B cell (primary cell): ENCODE data around the gene JAK3. TPM values are rescaled to one million over a fixed set of nuclear protein-coding genes. Genes with fewer than 3 reads are reported as not detected.
"Not testable (repeated sequence)": the region's sequence is repeated elsewhere in the genome, so short reads cannot be mapped to it uniquely, and the experiment has no call there.

Source experiments
- ATAC-seq: fragments of 200-7000 bp; cut with Tn5 transposase; one replicate; pipeline ENCODE4 v1.10.0; 2021; ENCODE audit warnings: low read depth, mild to moderate bottlenecking, moderate number of reproducible peaks, moderate library complexity
- CTCF ChIA-PET: fragments of 350-600 bp; sonication (Branson Sonifier 250); formaldehyde crosslinking; loops from one replicate; lab custom pipeline; 2021; ENCODE audit warnings: antibody characterized with exemption, inconsistent platforms; lab: Charles Lee
- POLR2A ChIA-PET: fragments of 350-600 bp; sonication (Branson Sonifier 250); formaldehyde crosslinking; loops from one replicate; lab custom pipeline; 2021; ENCODE audit warnings: antibody characterized with exemption; lab: Charles Lee
- DNase-seq: peaks from one replicate; pipeline ENCODE4 v3.0.0; 2013
- H2AFZ ChIP-seq: 2 replicates; pipeline ENCODE4 v1.6.1; 2012; ENCODE audit warnings: mild to moderate bottlenecking, low read depth, low read length; ENCODE audit not compliant: insufficient read depth, poor library complexity, severe bottlenecking
- H3K27ac ChIP-seq, 2 donors: 1 replicate in 1 of 2; 2 replicates in 1 of 2; pipeline ENCODE4 v1.5.1; 2012 to 2013; ENCODE audit warnings: low read length in 2 of 2, mild to moderate bottlenecking in 2 of 2, moderate library complexity in 1 of 2
- H3K27me3 ChIP-seq, 4 experiments: fragments of 200-600 bp in 1 of 4; sonication (generic) in 1 of 4; replicated peaks in 1 of 4; 1 replicate in 2 of 4; 2 replicates in 2 of 4; pipeline versions ENCODE4 v1.6.1 to v1.7.0; 2013 to 2016; ENCODE audit warnings: low read length in 3 of 4, mild to moderate bottlenecking in 2 of 4, mixed read lengths in 1 of 4, moderate library complexity in 1 of 4; ENCODE audit not compliant: insufficient read depth in 4 of 4, control insufficient read depth in 3 of 4; ENCODE audit errors: control extremely low read depth in 1 of 4
- H3K36me3 ChIP-seq, 2 experiments: replicated peaks in 1 of 2; 1 replicate in 1 of 2; 2 replicates in 1 of 2; pipeline versions ENCODE4 v1.6.1 to v1.7.1; 2013; ENCODE audit warnings: low read length in 1 of 2; ENCODE audit not compliant: insufficient read depth in 2 of 2, control insufficient read depth in 1 of 2; ENCODE audit errors: control extremely low read depth in 1 of 2, extremely low read depth in 1 of 2
- H3K4me1 ChIP-seq, 2 donors: fragments of 200-600 bp in 1 of 2; sonication (generic) in 1 of 2; 1 replicate in 1 of 2; 2 replicates in 1 of 2; pipeline versions ENCODE4 v1.5.1 to v1.6.1; 2013 to 2017; ENCODE audit warnings: low read length in 2 of 2; ENCODE audit not compliant: control insufficient read depth in 2 of 2, insufficient read depth in 2 of 2
- H3K4me2 ChIP-seq: replicated peaks from 2 replicates; pipeline ENCODE3; 2012; ENCODE audit warnings: mild to moderate bottlenecking, low read depth, low read length; ENCODE audit not compliant: poor library complexity, severe bottlenecking
- H3K4me3 ChIP-seq, 5 experiments: fragments of 200-600 bp in 1 of 5; sonication (generic) in 1 of 5; 1 replicate in 3 of 5; 2 replicates in 2 of 5; pipeline versions ENCODE4 v1.5.1 to v1.7.0; 2011 to 2016; ENCODE audit warnings: low read length in 4 of 5, mild to moderate bottlenecking in 4 of 5, low read depth in 2 of 5, control low read depth in 1 of 5, moderate library complexity in 1 of 5; ENCODE audit not compliant: insufficient read depth in 1 of 5; ENCODE audit errors: control extremely low read depth in 1 of 5, extremely low read depth in 1 of 5
- H3K79me2 ChIP-seq: fragments of 200-600 bp; sonication (generic); one replicate; pipeline ENCODE4 v1.6.0; 2016; ENCODE audit warnings: low read length; ENCODE audit not compliant: control insufficient read depth, insufficient read depth
- H3K9ac ChIP-seq: fragments of 200-600 bp; sonication (generic); 2 replicates; pipeline ENCODE4 v1.6.1; 2017; ENCODE audit warnings: mild to moderate bottlenecking, low read length, moderate library complexity
- H3K9me3 ChIP-seq, 3 donors: one replicate each; pipeline versions ENCODE4 v1.6.1 to v1.7.1; 2013; ENCODE audit warnings: low read length in 2 of 3; ENCODE audit not compliant: control insufficient read depth in 2 of 3, insufficient read depth in 1 of 3; ENCODE audit errors: control extremely low read depth in 1 of 3
- H4K20me1 ChIP-seq: 2 replicates; pipeline ENCODE4 v1.6.0; 2012; ENCODE audit warnings: mild to moderate bottlenecking, low read length; ENCODE audit not compliant: insufficient read depth, control insufficient read depth, poor library complexity, severe bottlenecking
- H3K27ac Mint-ChIP-seq: one replicate; pipeline ENCODE4 v1.8.0; 2021; ENCODE audit warnings: mixed read lengths
- H3K27me3 Mint-ChIP-seq: one replicate; pipeline ENCODE4 v1.8.0; 2021; ENCODE audit warnings: mixed read lengths
- H3K4me1 Mint-ChIP-seq: one replicate; pipeline ENCODE4 v1.8.0; 2021; ENCODE audit warnings: mixed read lengths
- H3K4me3 Mint-ChIP-seq: one replicate; pipeline ENCODE4 v1.8.0; 2021; ENCODE audit warnings: mixed read lengths
- H3K9me3 Mint-ChIP-seq: one replicate; pipeline ENCODE4 v1.8.0; 2022; ENCODE audit warnings: mixed read lengths; ENCODE audit not compliant: insufficient read depth
- EZH2 ChIP-seq: IDR thresholded peaks from 2 replicates; pipeline ENCODE4 v1.6.1; 2012; ENCODE audit warnings: borderline replicate concordance, low read depth, mild to moderate bottlenecking, moderate library complexity, low read length; ENCODE audit not compliant: insufficient read depth, poor library complexity, severe bottlenecking
- WGBS: methylation state at CpG from one replicate; pipeline ENCODE4 v1.1.5; 2013; ENCODE audit warnings: missing lambda C conversion rate; ENCODE audit not compliant: insufficient coverage; 5-methylcytosine and 5-hydroxymethylcytosine counted together
- intact Hi-C: fragments of 100-400 bp; cut with micrococcal nuclease; formaldehyde crosslinking; loops from one replicate; pipeline ENCODE4 v1.10.0; 2022
- polyA plus RNA-seq: library from polyadenylated mRNA; depleted of rRNA; stranded (reverse); fragments of >200 nt; gene quantifications from 2 replicates; pipeline ENCODE4 v1.2.3, GENCODE V29; 2012
- total RNA-seq, 2 donors: library from RNA; stranded (reverse); fragments of 120-200 nt in 1 of 2; gene quantifications; 1 replicate in 1 of 2; 2 replicates in 1 of 2; pipeline versions ENCODE4 v1.2.3 to v1.2.4, GENCODE V29; 2013 to 2022
- TF ChIP-seq, protein P1 (sequence below): fragments of 200-600 bp; IDR thresholded peaks from one replicate; pipeline ENCODE4 v1.8.0; 2022; ENCODE audit warnings: antibody characterized with exemption, mild to moderate bottlenecking

The JAK3 gene
- total and polyA plus RNA-seq, 2 donors (not counting 1 experiment from before 2014, with no cell fraction given) = 102 to 143 TPM

DNA sequence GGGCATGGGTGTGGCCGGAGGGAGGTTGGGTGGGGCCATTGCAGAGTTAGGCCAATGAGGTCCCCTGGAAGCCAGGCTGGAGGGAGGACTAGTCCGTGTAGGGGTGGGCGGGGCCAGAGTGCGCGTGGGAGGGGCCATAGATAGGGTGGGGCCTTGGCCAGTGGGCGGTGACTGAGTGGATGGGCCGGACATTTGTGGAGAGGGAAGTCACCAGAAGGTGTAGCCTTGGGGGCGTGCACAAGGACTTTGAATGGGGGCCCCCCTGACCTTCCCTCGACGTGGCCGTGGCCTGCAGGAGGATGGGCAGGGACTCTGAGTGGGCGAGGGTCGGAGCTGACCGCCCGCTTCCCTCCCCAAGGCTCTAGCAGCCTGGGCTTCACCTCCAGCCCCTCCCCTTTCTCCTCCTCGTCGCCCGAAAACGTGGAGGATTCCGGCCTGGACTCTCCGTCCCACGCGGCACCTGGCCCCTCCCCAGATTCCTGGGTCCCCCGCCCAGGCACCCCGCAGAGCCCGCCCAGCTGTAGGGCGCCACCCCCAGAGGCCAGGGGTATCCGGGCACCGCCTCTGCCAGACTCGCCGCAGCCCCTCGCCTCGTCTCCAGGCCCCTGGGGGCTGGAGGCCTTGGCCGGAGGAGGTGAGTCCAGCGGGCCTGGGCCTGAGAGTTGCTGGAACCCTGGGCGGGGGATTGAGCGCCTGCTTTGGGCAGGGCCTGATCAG, 69.4 kb downstream of the JAK3 start:
- no peak for TF ChIP-seq EZH2
- TF ChIP-seq, protein P1, sequence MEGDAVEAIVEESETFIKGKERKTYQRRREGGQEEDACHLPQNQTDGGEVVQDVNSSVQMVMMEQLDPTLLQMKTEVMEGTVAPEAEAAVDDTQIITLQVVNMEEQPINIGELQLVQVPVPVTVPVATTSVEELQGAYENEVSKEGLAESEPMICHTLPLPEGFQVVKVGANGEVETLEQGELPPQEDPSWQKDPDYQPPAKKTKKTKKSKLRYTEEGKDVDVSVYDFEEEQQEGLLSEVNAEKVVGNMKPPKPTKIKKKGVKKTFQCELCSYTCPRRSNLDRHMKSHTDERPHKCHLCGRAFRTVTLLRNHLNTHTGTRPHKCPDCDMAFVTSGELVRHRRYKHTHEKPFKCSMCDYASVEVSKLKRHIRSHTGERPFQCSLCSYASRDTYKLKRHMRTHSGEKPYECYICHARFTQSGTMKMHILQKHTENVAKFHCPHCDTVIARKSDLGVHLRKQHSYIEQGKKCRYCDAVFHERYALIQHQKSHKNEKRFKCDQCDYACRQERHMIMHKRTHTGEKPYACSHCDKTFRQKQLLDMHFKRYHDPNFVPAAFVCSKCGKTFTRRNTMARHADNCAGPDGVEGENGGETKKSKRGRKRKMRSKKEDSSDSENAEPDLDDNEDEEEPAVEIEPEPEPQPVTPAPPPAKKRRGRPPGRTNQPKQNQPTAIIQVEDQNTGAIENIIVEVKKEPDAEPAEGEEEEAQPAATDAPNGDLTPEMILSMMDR = no peak
- no peaks in the 10 kb centered on the region for H3K27me3 ChIP-seq
- H3K27me3 Mint-ChIP-seq = no peaks in the 10 kb centered on the region
- intact Hi-C loops = no loop called here
- H3K4me3 Mint-ChIP-seq = peak overlapping the region; percentile 26
- H3K79me2 ChIP-seq = peaks cover 37% of the 10 kb centered on the region
- H3K9me3 Mint-ChIP-seq = no peaks in the 10 kb centered on the region
- no peak overlapping the region for H3K4me3 ChIP-seq
- H4K20me1 ChIP-seq = peaks cover 23% of the 10 kb centered on the region
- peaks cover 2 to 44% of the 10 kb centered on the region in 2 experiments for H3K36me3 ChIP-seq
- H3K27ac ChIP-seq = peak overlapping the region in 1 of 2 donors; percentile 53
- peak overlapping the region; percentile 25 for H3K4me2 ChIP-seq
- ChIA-PET POLR2A (interaction anchor here (0.8 to 3.3 kb wide), 3 partner anchors 24 to 154 kb away, joined by 3 to 18 read pairs (median 5); no protein-coding TSS in a partner anchor), CTCF (interaction anchor here (1.7 to 5.3 kb wide), 4 partner anchors 23 to 77 kb away, joined by 5 to 51 read pairs (median 8); no protein-coding TSS in a partner anchor)
- peak overlapping the region; percentile 76 for H3K27ac Mint-ChIP-seq
- H2AFZ ChIP-seq = no peak overlapping the region
- peak; percentile 15 for ATAC-seq
- DNase-seq = peak; percentile 69
- WGBS = 77% methylated on average over 34 of the region's 37 CpGs
- no peaks in the 10 kb centered on the region for H3K9me3 ChIP-seq
- H3K9ac ChIP-seq = no peak overlapping the region
- H3K4me1 ChIP-seq = peaks cover 42 to 49% of the 10 kb centered on the region in 2 donors
- H3K4me1 Mint-ChIP-seq = peaks cover 41% of the 10 kb centered on the region

- H2AFZ ChIP-seq, intact Hi-C loops, H3K4me3 ChIP-seq, DNase-seq, H3K9me3 Mint-ChIP-seq, H3K27ac ChIP-seq, H3K9ac ChIP-seq, ATAC-seq, H3K4me2 ChIP-seq, H3K27me3 Mint-ChIP-seq, H3K9me3 ChIP-seq, H3K27me3 ChIP-seq: not testable (repeated sequence)
- Histone ChIP-seq H3K4me1 (peaks cover 42 to 49% of the 10 kb centered on the region in 2 donors), H3K79me2 (peaks cover 37% of the 10 kb centered on the region), H4K20me1 (peaks cover 23% of the 10 kb centered on the region), H3K36me3 (peaks cover 3 to 47% of the 10 kb centered on the region in 2 experiments)
- WGBS = 91% methylated on average over 10 of the region's 10 CpGs
- H3K27ac Mint-ChIP-seq = peak overlapping the region; percentile 76
- POLR2A ChIA-PET = interaction anchor here (0.7 to 3.3 kb wide), 2 partner anchors 23 to 72 kb away, joined by 5 to 18 read pairs; no protein-coding TSS in a partner anchor
- H3K4me1 Mint-ChIP-seq = peaks cover 41% of the 10 kb centered on the region
- H3K4me3 Mint-ChIP-seq = peak overlapping the region; percentile 26
- CTCF ChIA-PET = interaction anchor here (1.0 to 5.3 kb wide), 7 partner anchors 11 to 172 kb away, joined by 5 to 51 read pairs (median 10); partner anchors contain the start of gene FCHO1
Measured at GRCh38 chr19:17777840-17778239, 69.9 kb downstream of the JAK3 start.
